ENCODE data around the gene UBE2J2. TPM values are rescaled to one million over a fixed set of nuclear protein-coding genes. Genes with fewer than 3 reads are reported as not detected.
A peak's percentile ranks its signal among the peaks of the same experiment; 100 is the strongest.

Gene UBE2J2
- total RNA-seq, 1 donor from 2014 or later: 89.9 TPM

DNA sequence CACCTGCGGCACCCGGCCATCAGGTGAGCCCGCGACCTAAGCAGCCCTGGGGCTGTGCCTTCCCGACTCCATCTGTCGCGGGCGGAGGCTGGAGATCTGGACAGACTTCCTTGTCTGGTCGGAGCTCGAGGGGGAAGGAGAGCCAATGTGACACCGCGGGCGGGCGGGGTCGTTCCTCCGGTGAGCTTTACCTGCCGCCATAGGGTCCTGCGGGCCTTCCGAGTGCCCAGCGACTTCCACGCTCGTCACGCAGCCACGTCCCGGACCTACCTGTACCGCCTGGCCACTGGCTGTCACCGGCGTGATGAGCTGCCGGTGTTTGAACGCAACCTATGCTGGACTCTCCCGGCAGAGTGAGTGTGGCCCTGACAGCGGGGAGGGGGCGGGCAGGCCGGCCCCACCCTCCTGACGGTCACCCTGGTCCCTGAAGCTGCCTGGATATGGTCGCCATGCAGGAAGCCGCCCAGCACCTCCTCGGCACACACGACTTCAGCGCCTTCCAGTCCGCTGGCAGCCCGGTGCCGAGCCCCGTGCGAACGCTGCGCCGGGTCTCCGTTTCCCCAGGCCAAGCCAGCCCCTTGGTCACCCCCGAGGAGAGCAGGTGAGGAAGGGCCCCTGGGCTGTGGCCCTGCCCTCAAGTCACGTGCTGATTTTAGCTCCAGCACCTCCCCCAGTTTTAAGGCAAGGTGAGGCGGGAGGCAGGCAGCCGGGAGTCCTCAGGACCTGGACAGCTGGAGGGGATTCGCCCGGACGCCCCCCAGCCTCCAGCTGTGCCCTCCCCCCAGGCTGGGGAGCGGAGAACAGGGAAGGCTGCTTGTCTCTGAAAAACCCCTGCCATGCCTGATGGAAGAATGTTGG, 35.8 kb upstream of the UBE2J2 start:
- no peaks in the 10 kb centered on the region for H3K27me3 Mint-ChIP-seq
- no peak overlapping the region for H3K27ac Mint-ChIP-seq
- ChIA-PET POLR2A (no interaction called here), CTCF (interaction anchor here (1.2 kb wide), 1 partner anchor 18 kb away, joined by 3 read pairs; no protein-coding TSS in a partner anchor)
- H3K9me3 Mint-ChIP-seq: no peaks in the 10 kb centered on the region
- TF ChIP-seq, protein P1, sequence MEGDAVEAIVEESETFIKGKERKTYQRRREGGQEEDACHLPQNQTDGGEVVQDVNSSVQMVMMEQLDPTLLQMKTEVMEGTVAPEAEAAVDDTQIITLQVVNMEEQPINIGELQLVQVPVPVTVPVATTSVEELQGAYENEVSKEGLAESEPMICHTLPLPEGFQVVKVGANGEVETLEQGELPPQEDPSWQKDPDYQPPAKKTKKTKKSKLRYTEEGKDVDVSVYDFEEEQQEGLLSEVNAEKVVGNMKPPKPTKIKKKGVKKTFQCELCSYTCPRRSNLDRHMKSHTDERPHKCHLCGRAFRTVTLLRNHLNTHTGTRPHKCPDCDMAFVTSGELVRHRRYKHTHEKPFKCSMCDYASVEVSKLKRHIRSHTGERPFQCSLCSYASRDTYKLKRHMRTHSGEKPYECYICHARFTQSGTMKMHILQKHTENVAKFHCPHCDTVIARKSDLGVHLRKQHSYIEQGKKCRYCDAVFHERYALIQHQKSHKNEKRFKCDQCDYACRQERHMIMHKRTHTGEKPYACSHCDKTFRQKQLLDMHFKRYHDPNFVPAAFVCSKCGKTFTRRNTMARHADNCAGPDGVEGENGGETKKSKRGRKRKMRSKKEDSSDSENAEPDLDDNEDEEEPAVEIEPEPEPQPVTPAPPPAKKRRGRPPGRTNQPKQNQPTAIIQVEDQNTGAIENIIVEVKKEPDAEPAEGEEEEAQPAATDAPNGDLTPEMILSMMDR (IDR thresholded peaks at IDR 0.05): no peak
- intact Hi-C loops (cut with micrococcal nuclease): loop anchor here (5.0 to 10.0 kb wide), 4 partner anchors 37 to 585 kb away; partner anchors contain the start of genes GNB1 and UBE2J2
- H3K4me1 Mint-ChIP-seq: peaks cover 34% of the 10 kb centered on the region
- H3K4me3 Mint-ChIP-seq: peak overlapping the region; percentile 79
- DNase-seq (no peak), ATAC-seq (ENCODE audit: low read depth) (no peak)
- H3K36me3 Mint-ChIP-seq (ENCODE audit: low read depth): peaks cover 22% of the 10 kb centered on the region

DNA sequence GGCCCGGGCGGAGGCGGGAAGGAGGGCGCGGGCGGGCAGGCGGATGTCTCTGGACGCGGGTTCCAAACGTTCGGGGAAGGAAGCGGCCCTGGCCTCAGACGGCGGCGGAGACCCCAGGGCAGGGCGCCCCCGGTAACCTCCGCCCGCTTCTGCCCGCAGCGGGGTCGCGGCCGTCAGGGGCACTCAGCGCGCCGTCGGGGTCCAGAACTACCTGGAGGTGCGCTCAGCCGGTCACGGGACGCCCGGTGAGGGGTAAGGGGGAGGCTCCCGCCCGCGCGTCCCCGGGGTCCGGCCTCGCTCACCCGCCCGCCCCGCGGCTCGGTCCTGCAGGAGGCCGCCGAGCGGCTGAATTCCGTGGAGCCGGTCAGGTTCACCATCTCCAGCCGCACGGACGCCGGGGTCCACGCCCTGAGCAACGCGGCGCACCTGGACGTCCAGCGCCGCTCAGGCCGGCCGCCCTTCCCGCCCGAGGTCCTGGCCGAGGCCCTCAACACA, 35.1 kb upstream of the UBE2J2 start:
- ATAC-seq (ENCODE audit: low read depth): no peak
- Mint-ChIP-seq H3K27me3 (no peaks in the 10 kb centered on the region), H3K27ac (peak overlapping the region; percentile 69), H3K4me3 (peak overlapping the region; percentile 86), H3K36me3 (ENCODE audit: low read depth) (peaks cover 19% of the 10 kb centered on the region), H3K9me3 (no peaks in the 10 kb centered on the region), H3K4me1 (peaks cover 37% of the 10 kb centered on the region)
- ChIA-PET CTCF (no interaction called here), POLR2A (no interaction called here)
- no peak for DNase-seq
- intact Hi-C loops (cut with micrococcal nuclease): loop anchor here (1.0 to 10.0 kb wide), 10 partner anchors 15 to 586 kb away; partner anchors contain the start of genes AURKAIP1, C1orf159, CCNL2 and CPTP
- TF ChIP-seq, protein P1 (IDR thresholded peaks at IDR 0.05): no peak

DNA sequence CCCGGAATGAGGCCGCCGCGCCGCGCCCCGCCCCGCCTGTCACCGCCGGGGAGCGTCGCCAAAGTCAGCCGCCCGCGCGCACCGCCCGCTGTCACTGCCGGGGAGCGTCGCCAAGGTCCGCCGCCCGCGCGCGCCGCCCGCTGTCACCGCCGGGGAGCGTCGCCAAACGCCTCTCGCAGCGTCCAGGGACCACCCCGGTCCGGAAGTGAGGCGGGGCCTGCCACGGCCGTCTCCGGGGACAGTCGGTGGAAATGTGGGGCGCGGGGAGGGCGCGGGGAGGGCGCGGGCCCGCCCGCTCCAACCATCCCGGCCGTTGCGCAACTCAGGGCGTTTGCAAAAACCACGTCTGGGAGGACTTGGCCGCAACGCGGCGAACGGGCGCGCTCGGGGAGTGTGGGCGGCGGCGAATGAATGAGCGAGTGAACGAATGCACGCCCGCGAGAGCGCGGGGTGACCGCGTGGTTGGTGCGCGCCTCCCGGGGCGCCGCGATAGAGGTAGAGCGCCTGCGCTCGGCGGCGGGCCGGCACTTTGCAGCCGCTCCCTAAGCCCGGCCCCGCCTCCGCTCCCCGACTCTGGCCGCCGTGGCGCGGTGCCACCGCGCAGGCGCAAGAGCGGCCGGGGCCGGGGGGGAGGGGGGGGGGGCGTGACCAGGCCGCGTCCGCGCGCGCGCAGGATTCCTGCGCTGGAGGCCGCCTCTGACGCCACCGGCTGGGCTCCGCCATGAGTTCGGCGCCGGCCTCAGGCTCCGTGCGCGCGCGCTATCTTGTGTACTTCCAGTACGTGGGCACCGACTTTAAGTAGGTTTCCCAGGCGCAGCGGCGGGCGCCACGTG, 34.5 kb upstream of the UBE2J2 start, which contains the start of the genes ACAP3 and PUSL1:
TSS of gene ACAP3 (minus strand) at position 8 of the 833 bp plus-strand sequence. CDS start 115 bp downstream, outside the sequence.
TSS of gene PUSL1 (plus strand) at position 675 of the 833 bp plus-strand sequence. CDS start at position 722, 47 bp downstream.
- peak within 1 kb of the TSS; percentile 86 for H3K4me3 Mint-ChIP-seq
- ChIA-PET POLR2A (no interaction called here), CTCF (no interaction called here)
- intact Hi-C loops (cut with micrococcal nuclease): loop anchor here (1.0 to 10.0 kb wide), 10 partner anchors 16 to 587 kb away; partner anchors contain the start of genes AURKAIP1, C1orf159, CCNL2 and CPTP
- DNase-seq (peak; percentile 88), ATAC-seq (ENCODE audit: low read depth) (peak; percentile 68)
- H3K27me3 Mint-ChIP-seq: no peaks in the 10 kb centered on the region
- peaks cover 13% of the 10 kb centered on the region for H3K36me3 Mint-ChIP-seq (ENCODE audit: low read depth)
- H3K4me1 Mint-ChIP-seq: peaks cover 38% of the 10 kb centered on the region
- TF ChIP-seq, protein P1 (IDR thresholded peaks at IDR 0.05): no peak
- H3K9me3 Mint-ChIP-seq: no peaks in the 10 kb centered on the region
- H3K27ac Mint-ChIP-seq: peak within 1 kb of the TSS; percentile 87

DNA sequence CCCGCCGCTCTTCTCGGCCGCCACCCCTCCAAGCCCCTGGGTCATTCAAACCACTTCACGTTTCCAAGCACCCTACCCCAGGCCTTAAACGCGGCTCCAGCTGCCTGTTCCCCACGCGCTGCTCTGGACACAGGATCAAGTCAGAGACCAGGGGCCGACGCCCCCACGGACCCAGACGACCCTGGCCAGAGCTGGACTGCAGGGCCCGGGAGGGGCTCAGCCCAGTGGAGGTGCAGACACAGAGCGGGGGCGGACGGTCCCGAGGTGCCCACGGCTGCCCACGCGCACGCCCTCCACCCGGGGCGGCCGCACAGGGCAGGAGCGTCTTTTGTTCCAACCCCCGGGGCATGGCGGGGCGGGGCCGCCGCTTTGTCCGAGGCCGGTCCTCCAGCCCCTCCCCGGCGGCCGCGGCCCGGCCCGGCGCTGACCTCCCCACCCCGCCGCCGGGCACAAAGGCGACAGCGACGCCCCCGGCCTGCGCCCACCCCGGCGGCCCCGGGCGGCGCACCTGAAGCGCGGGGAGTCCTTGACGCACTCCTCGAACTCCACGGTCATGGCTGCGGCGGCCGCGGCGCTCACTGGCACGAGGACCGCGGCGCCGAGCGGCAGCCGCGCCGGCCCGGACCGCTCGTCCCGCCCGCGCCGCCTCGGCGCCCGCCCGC, 33.7 kb upstream of the UBE2J2 start:
- no peak for ATAC-seq (ENCODE audit: low read depth)
- no peaks in the 10 kb centered on the region for H3K9me3 Mint-ChIP-seq
- POLR2A ChIA-PET: interaction anchor here (0.9 kb wide), 1 partner anchor 68 kb away, joined by 3 read pairs; the partner anchor contains the start of gene AURKAIP1
- peaks cover 7% of the 10 kb centered on the region for H3K36me3 Mint-ChIP-seq (ENCODE audit: low read depth)
- TF ChIP-seq, protein P1 (IDR thresholded peaks at IDR 0.05): no peak
- peaks cover 38% of the 10 kb centered on the region for H3K4me1 Mint-ChIP-seq
- CTCF ChIA-PET: no interaction called here
- no peaks in the 10 kb centered on the region for H3K27me3 Mint-ChIP-seq
- H3K27ac Mint-ChIP-seq: peak overlapping the region; percentile 86
- no peak for DNase-seq
- intact Hi-C loops (cut with micrococcal nuclease): loop anchor here (5.0 to 10.0 kb wide), 4 partner anchors 35 to 587 kb away; partner anchors contain the start of genes GNB1 and UBE2J2
- H3K4me3 Mint-ChIP-seq: peak overlapping the region; percentile 79

All from activated B cell treated with CpG ODN at 0.5 μM for 24 hours (primary cell).